NCI-H2171 treated with DMSO at 0.1 percent for 48 hours (cell line): ENCODE measurements around the gene UNK.
"Not testable (repeated sequence)": the region's sequence is repeated elsewhere in the genome, so short reads cannot be mapped to it uniquely, and the experiment has no call there.

Experiments used
- DNase-seq: peaks from one replicate; lab custom pipeline; 2025; lab: John Stamatoyannopoulos, UW

The UNK gene

DNA sequence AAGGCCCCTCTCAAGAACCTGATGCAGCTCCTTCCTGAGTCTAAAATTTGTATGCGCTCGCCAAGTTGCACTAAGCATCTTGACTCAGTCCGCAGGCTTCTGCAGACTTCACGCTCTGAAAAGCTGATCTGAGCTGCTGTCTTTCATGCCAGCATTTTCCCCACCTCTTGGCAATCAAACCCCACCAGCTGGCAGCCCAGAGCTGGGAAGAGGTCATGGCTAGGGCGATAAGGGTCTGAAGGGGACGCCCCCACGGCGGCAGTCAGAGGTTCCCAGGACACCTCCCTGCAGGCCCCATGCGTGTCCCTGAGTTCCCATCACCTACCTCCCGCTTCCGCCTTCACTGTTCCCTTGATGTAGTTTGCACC, 64.7 kb downstream of the UNK start:
- no peak for DNase-seq

GRCh38 chr17:75849724-75850123, 65.1 kb downstream of the UNK start:
- no peak for DNase-seq

- no peak for DNase-seq
Measured at GRCh38 chr17:75850928-75851692, 66.5 kb downstream of the UNK start.

DNA sequence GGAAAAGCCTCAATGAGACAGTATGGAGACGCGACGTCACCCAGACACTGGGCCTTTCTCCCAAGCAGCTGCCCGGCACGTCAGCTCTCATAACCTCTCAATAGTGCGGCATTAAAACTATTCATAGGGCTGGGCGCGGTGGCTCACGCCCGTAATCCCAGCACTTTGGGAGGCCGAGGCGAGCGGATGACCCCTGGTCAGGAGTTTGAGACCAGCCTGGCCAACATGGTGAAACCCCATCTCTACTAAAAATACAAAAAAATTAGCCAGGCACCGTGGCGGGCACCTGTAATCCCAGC, 67.0 kb downstream of the UNK start:
- DNase-seq = not testable (repeated sequence)

DNA sequence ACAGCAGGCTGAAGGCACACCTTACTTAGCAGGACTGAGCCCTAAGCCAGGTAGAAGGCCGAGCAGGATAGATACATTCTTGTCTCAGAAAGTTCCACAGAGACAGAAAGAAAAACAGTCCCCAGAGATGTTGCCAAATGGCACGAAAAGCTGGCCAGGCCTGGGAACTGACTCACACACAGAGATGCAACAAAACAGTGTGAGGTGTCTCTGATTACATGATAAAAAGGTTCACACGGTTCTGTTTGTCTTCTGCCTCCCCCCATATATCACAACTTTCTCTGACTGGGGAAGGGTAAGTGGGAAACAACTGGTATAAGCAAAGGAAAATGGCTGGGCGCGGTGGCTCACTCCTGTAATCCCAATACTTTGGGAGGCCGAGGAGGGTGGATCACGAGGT, 68.8 kb downstream of the UNK start:
- no peak for DNase-seq

GRCh38 chr17:75854101-75854748, 69.6 kb downstream of the UNK start:
- DNase-seq = no peak

DNA sequence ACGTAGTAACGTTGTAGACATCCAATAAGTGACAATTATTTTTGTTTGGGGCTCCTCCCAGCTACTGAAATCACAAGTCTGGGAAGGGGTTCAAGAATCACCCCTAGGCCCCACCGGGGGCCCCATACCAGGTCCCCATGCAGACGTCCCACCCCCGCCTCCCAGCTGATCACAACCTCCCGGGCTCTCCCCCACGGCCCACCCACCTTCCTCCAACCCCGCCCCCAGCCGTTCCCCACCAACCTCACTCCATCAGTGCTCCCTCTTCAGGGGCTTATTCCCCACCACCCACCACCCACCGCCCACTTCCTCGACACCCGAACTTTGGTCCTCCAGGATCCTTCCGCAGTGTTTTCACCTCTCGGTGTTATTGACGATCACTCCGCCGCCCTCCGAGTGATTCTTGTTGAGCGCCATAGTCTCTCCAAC, 70.3 kb downstream of the UNK start:
- DNase-seq = no peak

DNA sequence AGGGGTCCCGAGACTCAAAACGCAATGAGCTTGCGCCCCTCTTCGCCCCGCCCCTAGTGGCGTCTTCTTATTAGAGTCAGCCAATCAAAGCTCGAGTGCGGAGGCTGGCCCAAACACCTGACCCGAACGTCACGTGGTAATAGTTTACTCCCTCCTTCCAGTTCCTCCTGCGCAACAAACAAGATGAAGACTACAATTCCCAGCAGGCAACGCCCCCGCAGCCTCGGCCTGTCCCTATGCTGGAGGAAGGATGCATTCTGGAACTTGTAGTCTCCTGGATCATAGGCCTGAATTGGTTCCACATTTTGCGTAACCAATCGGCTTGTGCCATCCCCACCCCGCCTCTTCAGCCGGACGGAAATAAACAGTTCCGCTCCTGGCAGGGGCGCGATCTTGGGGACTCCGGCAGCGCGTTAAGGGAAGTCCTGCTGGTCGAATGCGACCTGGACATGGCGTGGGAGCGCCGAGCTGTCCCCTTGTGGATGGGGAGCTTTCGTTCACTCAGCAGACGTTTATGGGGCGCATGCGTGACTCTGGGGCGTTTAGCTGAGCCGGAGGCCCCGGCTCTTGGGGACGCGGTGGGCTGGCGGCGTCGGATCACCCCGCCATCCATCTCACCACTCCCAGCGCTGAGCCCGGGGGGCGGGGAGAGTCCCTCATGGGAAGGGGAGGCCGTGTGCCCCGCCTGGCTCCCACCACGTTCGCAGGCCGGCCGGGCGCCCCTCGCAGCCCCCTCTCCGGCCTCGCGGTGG, 70.9 kb downstream of the UNK start, which contains the start of gene WBP2:
Gene WBP2, minus strand, starts transcription at position 26 of the 752 bp plus-strand sequence. CDS start 38 bp downstream, outside the sequence.
- peak; percentile 100 for DNase-seq

DNA sequence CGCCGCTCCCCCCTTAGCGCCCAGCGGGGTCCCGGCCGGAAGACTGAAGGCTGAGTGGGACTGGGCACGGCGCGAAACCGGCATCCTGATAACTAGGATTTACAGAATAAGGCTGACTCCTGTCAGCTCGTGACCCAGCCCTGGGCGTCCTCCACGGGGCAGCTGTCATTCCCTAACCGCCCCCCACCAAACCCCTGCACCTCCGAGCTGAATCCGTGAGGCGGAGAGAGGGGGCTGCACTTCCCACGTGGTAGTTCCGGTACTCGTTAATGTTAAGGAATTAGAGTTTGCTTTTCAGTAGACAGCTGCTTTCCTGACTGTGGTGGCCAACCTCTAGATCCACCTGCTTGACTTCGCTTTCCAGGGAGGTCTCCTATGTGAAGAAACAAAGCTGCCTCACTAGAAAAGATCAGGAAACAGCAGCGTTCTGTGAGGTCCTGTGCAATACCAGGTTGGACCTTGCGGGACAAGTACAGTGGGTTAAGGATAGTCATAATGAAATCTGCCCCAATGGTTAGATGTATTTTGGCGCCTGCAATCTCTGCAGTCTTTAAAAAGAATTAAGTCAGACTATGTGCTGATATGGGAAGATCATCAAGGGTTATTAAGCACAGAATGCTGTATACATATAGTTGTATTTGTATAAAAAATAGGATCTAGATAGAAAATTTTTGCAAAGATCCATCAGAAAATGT, 71.6 kb downstream of the UNK start:
- peak; percentile 58 for DNase-seq

DNA sequence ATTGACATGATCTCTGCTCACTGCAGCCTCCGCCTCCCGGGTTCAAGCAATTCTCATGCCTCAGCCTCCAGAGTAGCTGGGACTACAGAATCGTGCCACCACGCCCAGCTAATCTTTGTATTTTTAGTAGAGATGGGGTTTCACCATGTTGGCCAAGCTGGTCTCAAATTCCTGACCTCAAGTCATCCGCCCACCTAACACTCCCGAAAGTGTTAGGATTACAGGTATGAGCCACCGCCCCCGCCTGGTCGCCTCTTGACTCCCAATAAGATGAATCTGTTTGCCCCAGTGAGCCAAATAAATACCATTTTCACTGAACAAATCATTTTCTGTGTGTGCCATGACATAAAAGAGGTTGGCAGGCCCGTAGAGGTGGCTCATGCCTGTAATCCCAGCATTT, 74.8 kb downstream of the UNK start:
- DNase-seq = not testable (repeated sequence)

DNA sequence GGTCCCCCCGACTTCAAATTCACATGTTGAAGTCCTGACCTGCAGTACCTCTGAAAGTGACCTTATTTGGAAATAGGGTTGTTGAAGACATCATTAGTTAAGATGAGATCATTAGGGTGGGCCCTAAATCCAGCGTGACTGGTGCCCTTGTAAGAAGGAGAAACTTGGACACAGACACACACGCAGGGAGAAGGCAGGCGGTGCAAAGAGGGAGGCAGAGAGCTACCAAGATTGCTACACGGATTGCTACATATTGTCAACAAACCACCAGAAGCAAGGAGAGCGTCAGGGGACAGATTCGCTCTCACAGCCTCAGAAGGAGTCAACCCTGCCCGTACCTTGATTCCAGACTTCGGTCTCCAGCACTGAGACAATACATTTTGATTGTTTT, 77.3 kb downstream of the UNK start:
- peak; percentile 2 for DNase-seq

- peak; percentile 55 for DNase-seq
Measured at GRCh38 chr17:75864448-75864871, 79.9 kb downstream of the UNK start.

GRCh38 chr17:75864887-75865286, 80.3 kb downstream of the UNK start:
- DNase-seq = peak; percentile 4

DNA sequence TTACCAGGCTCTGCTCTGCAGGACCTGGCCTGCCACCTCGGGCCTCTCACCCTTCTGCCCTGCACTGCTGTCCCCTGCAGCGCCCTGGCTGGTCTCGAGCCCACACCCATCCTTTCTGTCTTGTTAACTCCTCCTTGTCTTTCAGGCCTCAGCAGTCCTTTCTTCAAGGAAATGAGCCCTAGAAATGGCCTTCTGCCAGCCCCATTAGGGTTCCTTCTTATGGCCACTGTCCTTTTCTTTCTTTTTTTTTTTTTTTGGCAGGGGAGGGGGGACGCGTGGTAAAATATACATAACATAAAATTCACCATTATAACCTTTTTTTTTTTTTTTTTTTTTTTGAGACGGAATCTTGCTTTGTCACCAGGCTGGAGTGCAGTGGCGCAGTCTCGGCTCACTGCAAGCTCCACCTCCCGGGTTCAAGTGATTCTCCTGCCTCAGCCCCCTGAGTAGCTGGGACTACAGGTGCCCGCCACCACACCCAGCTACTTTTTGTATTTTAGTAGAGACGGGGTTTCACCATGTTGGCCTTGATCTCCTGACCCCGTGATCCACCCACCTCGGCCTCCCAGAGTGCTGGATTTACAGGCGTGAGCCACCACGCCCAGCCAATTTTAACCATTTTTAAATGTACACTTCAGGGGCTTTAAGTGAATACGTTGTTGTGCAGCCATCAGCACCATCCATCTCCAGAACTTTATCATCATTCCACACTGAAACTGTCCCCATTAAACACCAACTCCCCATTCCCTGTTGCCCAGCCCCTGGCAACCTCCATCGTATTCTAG, 81.0 kb downstream of the UNK start:
- DNase-seq = peak; percentile 4

- DNase-seq = not testable (repeated sequence)
Measured at GRCh38 chr17:75868730-75869281, 84.2 kb downstream of the UNK start.

DNA sequence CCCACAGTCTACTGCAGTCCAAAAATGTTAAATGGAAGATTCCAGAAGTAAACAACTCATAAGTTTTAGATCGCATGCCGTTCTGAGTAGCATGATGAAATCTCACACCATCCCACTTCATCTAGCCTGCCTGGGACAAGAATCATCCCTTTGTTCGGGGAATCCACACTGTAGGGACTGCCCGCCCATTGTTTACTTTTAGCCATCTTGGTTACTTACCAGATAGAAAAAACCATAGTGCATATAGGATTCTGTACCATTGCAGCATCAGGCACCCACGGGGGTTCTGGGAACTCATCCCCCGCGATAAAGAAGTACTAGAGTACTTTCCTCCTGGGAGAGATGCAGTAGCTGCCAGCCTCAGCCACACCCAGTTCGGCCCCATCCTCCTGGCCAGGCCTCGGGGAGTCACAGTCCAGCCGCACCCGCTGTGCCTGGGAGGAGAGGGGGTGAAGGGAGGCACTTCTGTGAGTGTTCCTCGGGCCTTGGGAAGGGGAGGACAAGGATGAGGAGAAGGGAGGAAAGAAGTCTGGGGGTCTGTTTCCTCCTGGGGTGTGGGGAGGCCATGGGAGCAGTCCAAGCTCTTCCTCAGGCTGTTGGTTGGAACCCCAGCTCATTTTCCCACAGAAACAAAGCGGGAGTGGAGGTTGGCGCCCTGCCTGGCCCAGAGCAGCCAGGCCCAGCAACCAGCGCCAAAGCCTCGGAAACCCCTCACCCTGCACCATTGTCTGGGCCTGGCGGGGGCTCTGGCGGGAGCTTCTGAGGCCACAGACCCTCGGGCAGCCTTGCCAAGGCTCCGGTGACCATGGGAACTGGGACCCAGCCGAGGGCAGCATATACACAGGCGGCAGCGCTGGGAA, 84.9 kb downstream of the UNK start:
- DNase-seq = no peak

DNA sequence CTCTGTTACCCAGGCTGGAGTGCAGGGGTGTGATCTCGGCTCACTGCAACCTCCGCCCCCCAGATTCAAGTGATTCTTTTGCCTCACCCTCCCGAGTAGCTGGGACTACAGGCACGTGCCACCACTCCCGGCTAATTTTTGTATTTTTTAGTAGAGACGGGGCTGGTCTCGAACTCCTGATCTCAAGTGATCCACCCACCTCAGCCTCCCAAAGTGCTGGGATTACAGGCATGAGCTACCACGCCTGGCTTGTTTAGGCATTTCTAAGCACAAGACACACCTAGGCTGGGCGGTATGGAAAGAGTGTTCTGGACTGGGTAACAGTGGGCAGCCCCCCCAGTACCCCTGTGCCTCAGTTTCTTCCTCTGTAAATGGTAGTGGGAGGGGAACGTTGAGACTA, 85.6 kb downstream of the UNK start:
- not testable (repeated sequence) for DNase-seq

DNA sequence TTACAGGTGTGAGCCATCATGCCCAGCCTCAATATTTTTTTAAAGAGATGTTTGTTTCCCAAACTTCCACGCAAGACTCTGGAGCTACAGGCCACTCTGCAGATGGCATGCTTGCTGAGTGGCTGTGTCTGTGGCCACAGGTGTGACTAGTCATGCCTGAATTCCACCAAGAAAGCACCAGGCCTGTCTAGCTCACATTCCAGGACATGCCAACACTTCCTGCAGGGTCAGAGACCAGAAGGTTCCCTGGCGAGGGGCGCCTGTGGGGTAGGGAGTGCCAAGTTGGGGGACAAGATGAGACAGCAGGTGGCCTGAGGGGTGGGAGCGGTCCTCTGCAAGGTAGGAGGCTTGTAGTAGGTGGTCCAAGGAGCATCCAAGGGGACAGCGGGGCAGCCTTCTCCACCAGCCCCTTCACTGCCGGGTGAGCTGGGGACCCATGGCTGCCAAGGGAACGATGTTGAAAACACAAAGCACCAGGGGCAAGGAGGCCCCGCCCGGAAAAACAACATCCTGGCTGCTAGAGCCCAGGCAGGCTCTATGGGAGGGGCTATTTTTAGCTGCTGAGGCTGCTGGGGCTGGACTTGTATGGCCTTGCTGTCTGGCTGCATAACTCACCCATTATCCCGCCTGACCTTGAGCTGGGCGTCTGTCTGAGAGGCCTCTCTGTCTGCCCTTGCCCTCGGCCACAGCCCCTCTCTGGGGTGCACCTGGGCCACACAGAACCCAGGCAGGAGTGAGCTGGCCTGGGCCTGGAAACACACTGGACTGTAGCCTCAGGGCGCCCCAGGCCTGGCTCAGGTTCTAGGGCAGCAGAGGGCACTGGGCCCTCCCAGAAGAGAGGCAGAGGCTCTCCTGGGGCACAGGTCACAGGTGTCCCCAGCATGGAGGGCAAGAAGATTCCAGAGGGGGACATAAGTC, 88.1 kb downstream of the UNK start:
- no peak for DNase-seq
